Measurements from ENCODE around the gene MALSU1. TPM values are rescaled to one million over a fixed set of nuclear protein-coding genes. Genes with fewer than 3 reads are reported as not detected.

MALSU1 gene
- polyA plus RNA-seq, 1 donor = 54.0 TPM

Other genes starting within 250 kb of the MALSU1 start
- 55.1 TPM for gene KLHL7, start 193.6 kb upstream of the MALSU1 start, polyA plus RNA-seq (ENCODE audit: insufficient read length)
- gene NUP42, start 117.3 kb upstream of the MALSU1 start, polyA plus RNA-seq (ENCODE audit: insufficient read length) = 85.6 TPM
- 22.1 TPM for gene GPNMB, start 52.6 kb upstream of the MALSU1 start, polyA plus RNA-seq (ENCODE audit: insufficient read length)
- gene IGF2BP3, start 171.2 kb downstream of the MALSU1 start, polyA plus RNA-seq (ENCODE audit: insufficient read length) = 82.9 TPM
- gene TRA2A, start 232.6 kb downstream of the MALSU1 start, polyA plus RNA-seq (ENCODE audit: insufficient read length) = 293 TPM

All from left kidney (tissue), 1 donor.